A673 (cell line): ENCODE results near the gene DNAJA4. TPM values are rescaled to one million over a fixed set of nuclear protein-coding genes. Genes with fewer than 3 reads are reported as not detected.

Experiments
- BruUV-seq: library from RNA; stranded (reverse); fragments of 400-500 nt; replicated peaks from 2 replicates; lab custom pipeline; 2021; lab: Mats Ljungman, UMichigan
- CTCF ChIA-PET: fragments of 300-600 bp; sonication (Branson Sonifier 250); formaldehyde crosslinking; loops from one replicate; lab custom pipeline; 2022; ENCODE audit warnings: antibody characterized with exemption; lab: Charles Lee
- POLR2A ChIA-PET: fragments of 300-600 bp; sonication (Branson Sonifier 250); formaldehyde crosslinking; loops from one replicate; lab custom pipeline; 2022; ENCODE audit warnings: antibody characterized with exemption; ENCODE audit not compliant: low non-redundant PET; lab: Charles Lee
- DNase-seq: peaks from one replicate; pipeline ENCODE4 v3.0.0-alpha.2; 2015; ENCODE audit warnings: low spot score
- H3K27ac ChIP-seq: fragments of 200-600 bp; sonication (generic); 2 replicates; pipeline ENCODE4 v1.5.1; 2016; ENCODE audit warnings: mixed run types, low read depth, mild to moderate bottlenecking, mixed read lengths, antibody characterized with exemption, low read length; ENCODE audit not compliant: poor library complexity, severe bottlenecking
- H3K27me3 ChIP-seq: fragments of 200-600 bp; sonication (generic); replicated peaks from 2 replicates; pipeline ENCODE4 v1.6.1; 2017; ENCODE audit warnings: mixed run types, low read depth, mild to moderate bottlenecking, mixed read lengths, antibody characterized with exemption, low read length; ENCODE audit not compliant: insufficient read depth, poor library complexity
- H3K36me3 ChIP-seq: fragments of 200-600 bp; sonication (generic); 2 replicates; pipeline ENCODE4 v1.6.1; 2016; ENCODE audit warnings: mixed run types, mild to moderate bottlenecking, mixed read lengths, antibody characterized with exemption, low read length; ENCODE audit not compliant: insufficient read depth, poor library complexity, severe bottlenecking
- H3K4me1 ChIP-seq: fragments of 200-600 bp; sonication (generic); 2 replicates; pipeline ENCODE4 v1.6.1; 2017; ENCODE audit warnings: mixed run types, mild to moderate bottlenecking, mixed read lengths, antibody characterized with exemption, low read length; ENCODE audit not compliant: insufficient read depth, poor library complexity, severe bottlenecking
- H3K4me3 ChIP-seq: fragments of 200-600 bp; sonication (generic); 2 replicates; pipeline ENCODE4 v1.5.1; 2016; ENCODE audit warnings: low read depth, mixed run types, mild to moderate bottlenecking, mixed read lengths, low read length; ENCODE audit not compliant: poor library complexity, severe bottlenecking
- H3K9me3 ChIP-seq: fragments of 200-600 bp; sonication (generic); 2 replicates; pipeline ENCODE4 v1.6.1; 2016; ENCODE audit warnings: mixed run types, low read depth, mild to moderate bottlenecking, mixed read lengths, antibody characterized with exemption, low read length; ENCODE audit not compliant: poor library complexity, severe bottlenecking
- CTCF ChIP-seq: fragments of 300-800, 200-600 bp; sonication (generic); conservative IDR thresholded peaks from 2 replicates; pipeline ENCODE4 v1.5.1; 2017; ENCODE audit warnings: low read depth, mild to moderate bottlenecking, antibody characterized with exemption, low read length, moderate library complexity, mixed read lengths
- EZH2 ChIP-seq: fragments of 200-600 bp; sonication (generic); IDR thresholded peaks from 2 replicates; pipeline ENCODE4 v1.6.1; 2017; ENCODE audit warnings: borderline replicate concordance, low read depth, mild to moderate bottlenecking, mixed read lengths, antibody characterized with exemption, low read length; ENCODE audit not compliant: poor library complexity, severe bottlenecking
- intact Hi-C: fragments of 100-400 bp; cut with micrococcal nuclease; formaldehyde crosslinking; loops from one replicate; pipeline ENCODE4 v1.10.0; 2022; ENCODE audit not compliant: unreplicated experiment
- total RNA-seq: library from RNA; stranded (reverse); gene quantifications from 2 replicates; pipeline ENCODE4 v1.2.3, GENCODE V29; 2021

The DNAJA4 gene
- total RNA-seq, 1 experiment from 2014 or later, result 15.7 TPM

- DNase-seq, result no peak
- H3K27me3 ChIP-seq, result no peaks in the 10 kb centered on the region
- BruUV-seq, result no TSS peak
- CTCF ChIA-PET, result no interaction called here
- H3K4me1 ChIP-seq, result no peaks in the 10 kb centered on the region
- POLR2A ChIA-PET, result interaction anchor here (0.5 kb wide), 1 partner anchor 17 kb away, joined by 3 read pairs; no protein-coding TSS in a partner anchor
- TF ChIP-seq EZH2, result no peak
- no peak for TF ChIP-seq CTCF
- H3K4me3 ChIP-seq, result no peak overlapping the region
- H3K36me3 ChIP-seq, result no peaks in the 10 kb centered on the region
- no peaks in the 10 kb centered on the region for H3K9me3 ChIP-seq
- intact Hi-C loops, result no loop called here
- H3K27ac ChIP-seq, result no peak overlapping the region
These were observed 1.9 kb downstream of the DNAJA4 start for GRCh38 chr15:78266229-78266628.

GRCh38 chr15:78266806-78267205 is 2.4 kb downstream of the DNAJA4 start:
- POLR2A ChIA-PET, result interaction anchor here (0.5 kb wide), 1 partner anchor 18 kb away, joined by 3 read pairs; no protein-coding TSS in a partner anchor
- Histone ChIP-seq H3K4me1 (no peaks in the 10 kb centered on the region), H3K27ac (no peak overlapping the region), H3K9me3 (no peaks in the 10 kb centered on the region), H3K36me3 (no peaks in the 10 kb centered on the region), H3K4me3 (no peak overlapping the region), H3K27me3 (no peaks in the 10 kb centered on the region)
- CTCF ChIA-PET, result no interaction called here
- TF ChIP-seq EZH2, result no peak
- no peak for TF ChIP-seq CTCF
- no peak for DNase-seq
- intact Hi-C loops, result no loop called here
- BruUV-seq, result no TSS peak

GRCh38 chr15:78272316-78272715 is 8.0 kb downstream of the DNAJA4 start:
- no peak for TF ChIP-seq CTCF
- TF ChIP-seq EZH2, result no peak
- POLR2A ChIA-PET, result no interaction called here
- DNase-seq, result peak; percentile 6
- H3K4me1 ChIP-seq, result peaks cover 6% of the 10 kb centered on the region
- H3K36me3 ChIP-seq, result no peaks in the 10 kb centered on the region
- no peaks in the 10 kb centered on the region for H3K27me3 ChIP-seq
- no peak overlapping the region for H3K27ac ChIP-seq
- H3K9me3 ChIP-seq, result no peaks in the 10 kb centered on the region
- no TSS peak for BruUV-seq
- H3K4me3 ChIP-seq, result no peak overlapping the region
- CTCF ChIA-PET, result interaction anchor here (0.5 kb wide), 1 partner anchor 123 kb away, joined by 3 read pairs; no protein-coding TSS in a partner anchor
- intact Hi-C loops, result no loop called here
